ENCODE data around the gene ARHGAP28. TPM values are rescaled to one million over a fixed set of nuclear protein-coding genes. Genes with fewer than 3 reads are reported as not detected.

The ARHGAP28 gene
- total RNA-seq, 3 donors from 2014 or later (not counting 1 experiment from before 2014, with no cell fraction given), result not detected

GRCh38 chr18:6777509-6777908, 48.0 kb downstream of the ARHGAP28 start:
- H3K27ac Mint-ChIP-seq, result no peak overlapping the region
- no peak for ATAC-seq
- intact Hi-C loops (cut with micrococcal nuclease), result no loop called here
- no peak overlapping the region for H3K27ac ChIP-seq (ENCODE audit: low read length)
- H3K4me3 Mint-ChIP-seq, result no peak overlapping the region
- H3K36me3 ChIP-seq (ENCODE audit: control insufficient read depth, insufficient read depth, low read length), result no peaks in the 10 kb centered on the region
- TF ChIP-seq CTCF (IDR thresholded peaks at IDR 0.05), result no peak
- no peaks in the 10 kb centered on the region for H3K9me3 ChIP-seq (ENCODE audit: control insufficient read depth, insufficient read depth, low read length)
- no peaks in the 10 kb centered on the region for H3K36me3 Mint-ChIP-seq
- no peaks in the 10 kb centered on the region for H3K4me1 Mint-ChIP-seq
- H3K4me3 ChIP-seq (ENCODE audit: low read length), result no peak overlapping the region
- H3K9me3 Mint-ChIP-seq, result peaks cover 3 to 8% of the 10 kb centered on the region in 2 donors
- no peaks in the 10 kb centered on the region for H3K27me3 ChIP-seq (ENCODE audit: control insufficient read depth, insufficient read depth, low read length)
- no peaks in the 10 kb centered on the region for H3K27me3 Mint-ChIP-seq (ENCODE audit: low read depth in 2 of 2)
- WGBS (ENCODE audit: insufficient coverage), result 90% methylated on average over 3 of the region's 3 CpGs
- H3K4me1 ChIP-seq (ENCODE audit: control insufficient read depth, insufficient read depth, low read length), result no peaks in the 10 kb centered on the region
- no peak for DNase-seq

DNA sequence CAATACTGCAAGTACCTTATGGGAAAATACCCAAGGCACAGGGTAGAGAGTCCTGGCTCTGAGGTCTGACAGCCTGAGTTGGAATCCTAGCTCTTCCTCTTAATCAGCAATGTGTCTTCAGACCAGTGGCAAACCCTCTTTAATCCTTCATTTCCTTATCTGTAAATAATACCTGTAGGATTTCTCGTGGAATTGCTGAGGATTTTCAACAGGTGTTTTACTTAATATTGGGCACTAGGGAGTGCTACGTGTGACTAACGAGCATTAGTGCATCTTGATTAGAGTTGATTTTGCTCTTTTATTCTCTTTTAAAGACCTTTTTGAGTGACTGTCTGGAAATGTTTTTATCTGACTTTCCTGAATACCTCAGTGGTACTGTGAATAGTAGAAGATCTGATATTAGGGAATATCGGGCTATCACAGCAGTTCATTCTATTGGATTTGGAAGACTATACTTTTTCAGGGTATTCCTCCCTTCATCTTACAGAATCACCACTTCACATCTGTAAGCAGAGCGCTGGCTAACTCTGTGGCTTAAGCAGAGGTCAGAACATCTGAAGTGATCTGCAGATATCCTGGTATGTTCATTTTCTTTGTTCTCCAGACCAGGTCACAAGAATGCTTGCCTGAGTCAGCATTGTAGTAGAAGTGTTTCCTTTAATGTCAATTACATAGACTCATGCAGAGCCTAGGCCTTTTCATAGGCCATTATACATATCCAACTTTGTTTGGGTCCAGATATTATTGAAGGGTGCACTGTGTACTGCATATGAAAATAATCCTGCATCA, 49.1 kb downstream of the ARHGAP28 start:
- WGBS (ENCODE audit: insufficient coverage), result 86% methylated on average over 4 of the region's 5 CpGs
- Mint-ChIP-seq H3K4me3 (no peak overlapping the region), H3K27ac (no peak overlapping the region), H3K27me3 (ENCODE audit: low read depth in 2 of 2) (no peaks in the 10 kb centered on the region), H3K4me1 (no peaks in the 10 kb centered on the region), H3K9me3 (peaks cover 3 to 8% of the 10 kb centered on the region in 2 donors), H3K36me3 (no peaks in the 10 kb centered on the region)
- H3K27ac ChIP-seq (ENCODE audit: low read length), result no peak overlapping the region
- no peaks in the 10 kb centered on the region for H3K4me1 ChIP-seq (ENCODE audit: control insufficient read depth, insufficient read depth, low read length)
- H3K9me3 ChIP-seq (ENCODE audit: control insufficient read depth, insufficient read depth, low read length), result no peaks in the 10 kb centered on the region
- no peak for TF ChIP-seq CTCF (IDR thresholded peaks at IDR 0.05)
- DNase-seq (no peak), ATAC-seq (no peak)
- H3K36me3 ChIP-seq (ENCODE audit: control insufficient read depth, insufficient read depth, low read length), result no peaks in the 10 kb centered on the region
- H3K4me3 ChIP-seq (ENCODE audit: low read length), result no peak overlapping the region
- H3K27me3 ChIP-seq (ENCODE audit: control insufficient read depth, insufficient read depth, low read length), result no peaks in the 10 kb centered on the region
- intact Hi-C loops (cut with micrococcal nuclease), result no loop called here

DNA sequence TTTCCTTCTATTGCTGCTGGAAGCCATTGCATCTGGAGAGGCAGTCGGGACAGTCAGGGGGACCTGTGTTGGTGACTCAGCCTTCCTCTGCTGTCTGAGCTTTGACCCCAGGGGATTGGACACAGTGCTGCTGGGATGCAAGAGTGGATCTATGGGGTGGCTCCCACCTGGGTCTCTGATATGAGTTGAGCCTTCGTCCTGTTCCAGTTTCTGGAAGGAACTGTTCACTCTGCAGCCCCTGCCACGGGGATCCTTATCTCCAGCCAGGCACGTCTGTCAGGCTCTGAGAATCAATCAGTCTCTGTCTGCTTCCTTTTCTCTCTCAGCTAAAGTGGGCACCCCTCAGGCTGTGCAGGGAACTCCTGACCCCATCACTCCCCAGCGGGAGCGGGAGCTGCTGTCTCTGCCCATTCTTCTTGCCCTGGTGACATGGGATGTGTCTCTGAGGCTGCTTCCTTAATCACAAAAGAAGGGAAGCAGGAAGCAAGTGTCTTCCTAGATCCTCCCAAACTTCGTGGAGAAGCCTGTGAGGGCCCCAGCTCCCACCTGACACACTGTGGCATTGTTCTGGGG, 51.7 kb downstream of the ARHGAP28 start:
- no peak for ATAC-seq

More for the DNA sequence above, 51.7 kb downstream of the ARHGAP28 start:
- H3K36me3 ChIP-seq (ENCODE audit: control insufficient read depth, insufficient read depth, low read length), result no peaks in the 10 kb centered on the region
- no peak overlapping the region for H3K4me3 ChIP-seq (ENCODE audit: low read length)
- Mint-ChIP-seq H3K27me3 (ENCODE audit: low read depth in 2 of 2) (no peaks in the 10 kb centered on the region), H3K27ac (no peak overlapping the region), H3K9me3 (peaks cover 7 to 17% of the 10 kb centered on the region in 2 donors), H3K4me1 (no peaks in the 10 kb centered on the region), H3K4me3 (no peak overlapping the region), H3K36me3 (no peaks in the 10 kb centered on the region)
- no peaks in the 10 kb centered on the region for H3K9me3 ChIP-seq (ENCODE audit: control insufficient read depth, insufficient read depth, low read length)
- DNase-seq, result no peak
- no peaks in the 10 kb centered on the region for H3K27me3 ChIP-seq (ENCODE audit: control insufficient read depth, insufficient read depth, low read length)
- no peak for TF ChIP-seq CTCF (IDR thresholded peaks at IDR 0.05)
- no peaks in the 10 kb centered on the region for H3K4me1 ChIP-seq (ENCODE audit: control insufficient read depth, insufficient read depth, low read length)
- intact Hi-C loops (cut with micrococcal nuclease), result no loop called here
- no peak overlapping the region for H3K27ac ChIP-seq (ENCODE audit: low read length)
- 61% methylated on average over 7 of the region's 7 CpGs for WGBS (ENCODE audit: insufficient coverage)

Measured in natural killer cell (primary cell).